ENCODE measurements around the gene PIM2. TPM values are rescaled to one million over a fixed set of nuclear protein-coding genes. Genes with fewer than 3 reads are reported as not detected.

PIM2 gene
- total and polyA plus RNA-seq, 9 of the 15 experiments (the other 6 are each of a cell fraction or from before 2014, with no cell fraction given), result 67.6 to 191 (median 108) TPM

GRCh38 chrX:48897157-48897624, 21.6 kb downstream of the PIM2 start (continued):
- no peak for TF ChIP-seq E2F3 (CRISPR knock-in tag; IDR thresholded peaks at IDR 0.05)
- TF ChIP-seq BHLHE40 (IDR thresholded peaks at IDR 0.05; ENCODE audit: low read length), result peak; percentile 67; the same call in 1 of the 2 replicates
- no peak for TF ChIP-seq TOE1 (IDR thresholded peaks at IDR 0.05; ENCODE audit: borderline replicate concordance)
- TF ChIP-seq TOE1 (CRISPR knock-in tag; IDR thresholded peaks at IDR 0.05; ENCODE audit: borderline replicate concordance, low read depth), result no peak
- TF ChIP-seq MBD2 (IDR thresholded peaks at IDR 0.05; ENCODE audit: borderline replicate concordance, low read depth), result peak; percentile 48; the same call in 1 of the 2 replicates
- peak in 1 of 2 experiments; percentile 59; a peak in 2 of 4 replicates for TF ChIP-seq HDAC1 (IDR thresholded peaks at IDR 0.05)
- TF ChIP-seq ATF7 (IDR thresholded peaks at IDR 0.05), result peak; percentile 97
- no peak for TF ChIP-seq ZNF75A (CRISPR knock-in tag; IDR thresholded peaks at IDR 0.05)
- no peak for TF ChIP-seq MEF2A (IDR thresholded peaks at IDR 0.05; ENCODE audit: control insufficient read depth, low read depth, low read length)
- peak; percentile 56 for TF ChIP-seq SAP30 (IDR thresholded peaks at IDR 0.05; ENCODE audit: borderline replicate concordance, insufficient read depth, low read depth, low read length, poor library complexity, severe bottlenecking)
- peak; percentile 17; the same call in 1 of the 2 replicates for TF ChIP-seq VEZF1 (CRISPR knock-in tag; IDR thresholded peaks at IDR 0.05)
- TF ChIP-seq E2F1 (CRISPR knock-in tag; IDR thresholded peaks at IDR 0.05), result peak; percentile 31; the same call in 1 of the 2 replicates
- TF ChIP-seq ZKSCAN3 (CRISPR knock-in tag; IDR thresholded peaks at IDR 0.05), result no peak
- peak; percentile 18; the same call in 1 of the 2 replicates for TF ChIP-seq NCOR1 (IDR thresholded peaks at IDR 0.05)
- peak; percentile 66 for TF ChIP-seq GABPB1 (CRISPR knock-in tag; IDR thresholded peaks at IDR 0.05)
- TF ChIP-seq RHOXF2B (CRISPR knock-in tag; conservative IDR thresholded peaks at IDR 0.05), result no peak
- no peak for TF ChIP-seq NR2C1 (IDR thresholded peaks at IDR 0.05)
- no peak for TF ChIP-seq NR2C1 (tag; IDR thresholded peaks at IDR 0.05)
- TF ChIP-seq MAZ (CRISPR knock-in tag; conservative IDR thresholded peaks at IDR 0.05 in 1 of 2, IDR thresholded peaks at IDR 0.05 in 1 of 2), result no peak; a peak in 1 of 4 replicates
- no peak for TF ChIP-seq GMEB1 (CRISPR knock-in tag; IDR thresholded peaks at IDR 0.05)
- no peak for TF ChIP-seq MCM2 (IDR thresholded peaks at IDR 0.05; ENCODE audit: low read depth)
- TF ChIP-seq HNRNPUL1 (IDR thresholded peaks at IDR 0.05; ENCODE audit: low read length), result no peak
- peak; percentile 23; the same call in 1 of the 2 replicates for TF ChIP-seq TFAP4 (CRISPR knock-in tag; IDR thresholded peaks at IDR 0.05; ENCODE audit: borderline replicate concordance)
- TF ChIP-seq NONO (IDR thresholded peaks at IDR 0.05; ENCODE audit: low read depth in 2 of 2, low read length in 1 of 2), result peak in 1 of 2 experiments; percentile 90; a peak in 2 of 4 replicates
- no peak for TF ChIP-seq PPARD (CRISPR knock-in tag; IDR thresholded peaks at IDR 0.05)

Data from K562 (cell line).